HG02870 (cell line): Measurements from ENCODE around the gene TPPP2.

Experiments used
- ATAC-seq: cut with Tn5 transposase; IDR thresholded peaks from one replicate; pipeline ENCODE4 v1.9.1; 2021; ENCODE audit warnings: mild to moderate bottlenecking, moderate library complexity; ENCODE audit not compliant: unreplicated experiment

The TPPP2 gene

DNA sequence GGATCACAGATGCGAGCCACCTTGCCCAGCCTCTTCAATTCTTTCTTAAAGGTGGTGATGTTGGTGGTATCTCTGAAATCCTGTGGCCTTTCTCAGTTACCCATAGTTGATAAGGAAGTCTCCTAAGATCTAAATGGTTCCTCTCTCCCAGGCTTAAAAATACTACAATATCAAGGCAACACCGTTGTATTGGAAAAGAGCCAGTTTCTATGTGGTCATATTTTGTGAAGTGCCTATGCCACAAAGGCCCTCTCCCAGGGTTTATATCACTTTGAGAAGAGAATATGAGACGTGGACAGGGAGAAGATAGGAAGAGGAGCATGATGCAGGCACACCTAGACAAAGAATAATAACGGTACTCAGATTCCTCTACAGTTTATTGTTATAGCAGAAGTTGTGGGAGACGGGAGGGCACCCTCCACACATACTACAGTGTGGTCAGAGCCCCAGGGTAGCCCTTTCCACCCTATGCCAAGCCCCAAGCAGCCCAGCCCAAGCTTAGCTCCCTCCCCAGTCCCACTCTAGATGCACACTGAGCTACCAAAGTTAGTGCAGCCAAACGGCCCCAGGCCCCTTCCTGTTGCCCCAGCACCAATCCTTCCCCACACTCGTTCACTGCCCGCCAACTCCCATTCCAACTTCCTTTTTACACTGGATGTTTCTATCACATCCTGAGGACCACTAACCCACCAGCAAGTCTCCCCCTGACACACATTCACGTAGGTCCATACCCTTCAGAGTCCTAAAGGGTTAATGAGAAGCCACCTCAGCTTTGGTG lies 13.4 kb upstream of the TPPP2 start:
- no peak for ATAC-seq

DNA sequence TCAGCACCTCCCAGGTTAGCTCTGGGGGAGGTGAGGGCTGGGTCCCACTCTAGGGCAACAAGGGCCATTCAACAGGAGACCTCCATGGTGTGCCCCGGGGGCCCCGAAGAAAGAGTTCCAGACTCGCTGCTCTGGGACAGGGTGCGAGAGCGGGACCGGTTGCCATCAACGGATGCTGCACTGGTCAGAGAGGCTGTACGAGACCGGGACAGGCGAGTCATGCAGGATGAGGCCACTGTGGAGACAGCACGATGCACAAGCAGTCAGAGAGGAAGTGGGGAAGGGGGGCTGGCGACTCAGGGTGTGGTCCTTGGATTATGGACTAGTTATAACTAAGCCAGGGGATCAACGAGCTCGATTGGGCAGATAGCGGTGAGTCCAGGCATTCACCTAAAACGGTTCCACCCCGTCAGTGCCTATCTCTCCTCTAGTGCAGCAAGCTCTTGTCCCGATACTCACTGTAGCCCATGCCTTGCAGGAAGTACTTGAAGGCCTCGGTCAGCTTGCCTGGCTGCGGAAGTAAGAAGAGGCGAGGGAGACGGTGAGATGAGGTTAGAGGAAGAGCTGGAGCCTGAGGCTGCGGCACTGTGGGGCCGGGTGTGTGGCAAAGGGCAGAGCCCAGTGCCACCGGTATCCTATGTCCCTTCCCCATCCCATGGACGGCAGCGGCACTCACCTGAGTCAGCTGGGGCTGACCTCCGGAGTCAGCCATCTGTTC lies 12.3 kb upstream of the TPPP2 start:
- no peak for ATAC-seq

DNA sequence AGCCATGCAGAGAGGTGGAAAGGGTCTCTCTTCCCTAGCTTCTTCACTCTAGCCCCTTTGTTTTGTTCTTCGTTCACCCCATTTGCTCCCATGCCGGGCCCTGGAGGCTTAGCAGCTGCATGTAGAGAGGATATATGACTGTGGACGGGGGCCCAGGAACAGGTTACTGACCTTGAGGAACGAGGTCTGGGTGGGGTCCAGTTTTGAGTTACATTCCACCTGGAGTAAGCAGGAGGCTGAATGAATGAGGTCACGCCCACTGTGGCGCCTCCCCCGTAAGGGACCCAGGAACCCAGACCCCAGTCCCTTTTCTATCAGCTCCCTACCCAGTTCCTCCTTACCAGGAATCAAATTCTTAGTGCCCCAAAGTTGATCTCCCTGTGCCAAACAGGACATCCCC lies 11.7 kb upstream of the TPPP2 start:
- no peak for ATAC-seq

DNA sequence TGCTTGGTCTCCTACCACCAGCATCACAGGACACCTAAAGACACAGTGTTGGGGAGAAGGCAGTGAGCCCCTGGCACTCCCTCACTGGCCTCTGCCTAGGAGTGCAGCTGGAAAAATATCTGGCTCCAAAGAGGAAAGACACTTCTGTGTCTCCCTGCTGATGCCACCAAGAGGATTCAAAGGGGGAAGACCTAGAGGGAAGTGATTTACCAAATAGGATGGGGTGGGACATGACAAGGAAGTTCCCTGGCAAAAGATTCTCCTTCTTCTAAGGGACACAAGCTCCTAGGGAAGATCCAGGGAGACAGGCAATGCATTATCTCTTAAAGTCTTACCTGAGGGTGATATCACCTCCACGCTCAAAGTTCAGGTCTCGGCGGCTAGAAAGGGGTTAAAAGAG lies 11.2 kb upstream of the TPPP2 start:
- ATAC-seq = no peak

DNA sequence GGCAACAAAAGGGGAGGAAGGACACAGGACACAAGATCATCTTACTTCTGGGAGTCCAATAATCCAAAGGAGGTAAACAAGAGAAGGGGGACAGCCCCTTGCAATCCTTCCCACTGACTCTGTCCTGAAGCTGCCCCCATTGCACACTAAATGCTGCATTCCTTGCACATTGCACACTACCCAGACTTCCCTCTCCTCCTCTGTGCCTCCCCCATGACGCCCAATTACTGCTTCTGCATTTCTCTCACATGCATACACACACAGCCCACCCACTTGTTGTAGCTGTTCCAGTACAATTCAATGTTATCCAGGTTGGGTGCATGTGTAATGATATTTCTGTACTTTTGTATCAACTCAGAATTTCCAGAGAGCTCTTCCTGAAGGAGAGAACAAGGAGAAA lies 10.7 kb upstream of the TPPP2 start:
- no peak for ATAC-seq

DNA sequence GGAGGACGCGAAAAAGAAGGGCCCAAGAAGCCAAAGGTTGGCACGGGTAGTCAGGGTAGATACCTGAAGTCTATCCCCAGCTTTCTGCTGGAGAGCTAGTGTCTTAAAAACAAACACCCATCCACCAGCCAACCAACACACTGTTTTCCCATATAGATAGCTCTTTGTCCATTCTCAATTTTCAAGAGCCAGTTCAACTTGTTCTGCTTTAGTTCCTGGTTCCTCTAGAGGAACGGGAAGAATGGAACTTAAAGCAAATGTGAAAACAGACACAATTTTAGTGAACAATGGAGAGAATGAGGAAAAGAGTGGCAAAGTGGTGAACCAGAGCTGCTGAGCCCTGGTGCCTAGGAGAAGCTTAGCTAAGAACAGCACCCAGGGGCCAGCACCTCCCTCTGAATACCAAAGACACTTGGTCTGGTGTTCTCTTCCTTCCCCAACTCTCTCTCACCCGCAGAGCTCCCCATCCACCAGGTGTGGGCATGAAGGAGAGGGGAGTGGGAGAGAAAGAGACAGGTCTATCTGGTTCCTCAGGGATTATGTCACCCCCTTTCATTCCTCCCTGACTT lies 9.0 kb upstream of the TPPP2 start:
- ATAC-seq = no peak

DNA sequence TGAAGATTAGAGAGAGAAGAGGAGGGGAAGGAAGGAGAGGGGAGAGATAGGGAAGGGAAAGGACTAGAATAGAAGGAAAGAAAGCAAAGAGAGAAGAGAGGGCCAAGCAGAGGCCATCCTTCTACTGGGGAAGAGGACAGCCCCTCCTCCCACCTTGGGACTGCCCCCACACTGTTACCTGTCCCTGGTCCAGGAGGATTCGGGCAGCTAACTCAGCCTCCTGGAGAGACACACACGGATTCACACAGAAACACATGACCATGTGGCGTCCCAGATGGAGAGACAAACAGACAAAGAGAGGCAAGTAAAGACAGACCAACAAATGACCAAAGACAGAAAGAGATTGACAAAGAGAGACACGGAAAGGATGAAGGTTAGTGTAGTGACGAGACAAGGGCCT lies 7.3 kb upstream of the TPPP2 start:
- no peak for ATAC-seq

DNA sequence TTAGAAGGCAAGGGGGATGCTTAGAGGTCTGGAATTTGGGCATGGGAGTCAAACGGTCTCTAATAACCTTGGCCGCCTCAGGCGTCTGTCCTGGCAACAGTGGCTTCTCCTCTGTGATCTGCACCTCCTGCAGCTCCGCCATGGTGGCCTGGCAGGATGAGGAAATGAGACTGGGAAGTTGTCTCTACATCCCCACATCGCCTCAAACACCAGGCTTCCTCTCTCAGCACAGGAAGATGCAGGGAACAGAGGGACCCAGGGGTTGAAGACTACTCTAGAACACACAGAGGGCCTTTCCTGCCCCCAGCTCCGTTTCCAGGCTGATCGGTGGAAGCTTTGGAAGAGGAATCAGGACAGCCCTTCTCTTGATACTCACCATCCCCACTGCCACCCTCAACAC lies 6.8 kb upstream of the TPPP2 start:
- no peak for ATAC-seq

DNA sequence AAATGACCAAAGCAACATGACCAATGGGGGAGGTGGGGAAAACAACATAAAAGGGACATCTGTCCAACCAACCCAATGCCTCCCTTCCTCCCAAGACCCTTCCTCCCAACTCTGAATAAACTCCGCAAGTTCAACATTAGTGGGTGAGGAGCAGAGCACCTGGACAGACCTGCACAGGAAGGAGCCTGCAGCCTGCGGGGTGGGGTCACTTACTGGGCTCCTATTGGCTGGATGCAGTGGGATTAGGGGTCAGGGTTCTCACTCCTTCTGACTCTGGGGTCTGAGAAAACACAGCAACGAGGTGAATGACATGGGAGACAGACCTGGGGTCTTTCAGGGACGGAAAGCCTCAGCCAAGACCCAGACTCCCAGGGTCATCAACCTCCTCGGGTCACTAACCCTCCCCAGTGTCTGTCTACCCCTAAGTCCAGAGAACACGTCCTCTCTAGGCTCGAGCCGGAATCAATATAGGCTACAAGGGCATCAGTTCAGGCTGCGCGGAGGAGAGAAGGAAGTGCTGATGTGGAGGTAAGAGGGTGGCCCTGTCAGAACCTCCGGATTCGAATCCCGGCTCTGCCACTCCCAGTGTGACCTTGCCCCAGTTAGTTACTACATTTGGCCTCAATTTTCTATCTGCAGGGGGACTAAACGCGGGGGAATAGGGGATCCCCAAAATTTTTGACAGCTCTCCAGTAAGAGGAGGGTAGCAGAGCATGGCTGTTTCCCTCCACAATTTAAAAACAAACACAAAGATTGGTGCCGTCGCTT lies 6.0 kb upstream of the TPPP2 start:
- ATAC-seq = no peak

DNA sequence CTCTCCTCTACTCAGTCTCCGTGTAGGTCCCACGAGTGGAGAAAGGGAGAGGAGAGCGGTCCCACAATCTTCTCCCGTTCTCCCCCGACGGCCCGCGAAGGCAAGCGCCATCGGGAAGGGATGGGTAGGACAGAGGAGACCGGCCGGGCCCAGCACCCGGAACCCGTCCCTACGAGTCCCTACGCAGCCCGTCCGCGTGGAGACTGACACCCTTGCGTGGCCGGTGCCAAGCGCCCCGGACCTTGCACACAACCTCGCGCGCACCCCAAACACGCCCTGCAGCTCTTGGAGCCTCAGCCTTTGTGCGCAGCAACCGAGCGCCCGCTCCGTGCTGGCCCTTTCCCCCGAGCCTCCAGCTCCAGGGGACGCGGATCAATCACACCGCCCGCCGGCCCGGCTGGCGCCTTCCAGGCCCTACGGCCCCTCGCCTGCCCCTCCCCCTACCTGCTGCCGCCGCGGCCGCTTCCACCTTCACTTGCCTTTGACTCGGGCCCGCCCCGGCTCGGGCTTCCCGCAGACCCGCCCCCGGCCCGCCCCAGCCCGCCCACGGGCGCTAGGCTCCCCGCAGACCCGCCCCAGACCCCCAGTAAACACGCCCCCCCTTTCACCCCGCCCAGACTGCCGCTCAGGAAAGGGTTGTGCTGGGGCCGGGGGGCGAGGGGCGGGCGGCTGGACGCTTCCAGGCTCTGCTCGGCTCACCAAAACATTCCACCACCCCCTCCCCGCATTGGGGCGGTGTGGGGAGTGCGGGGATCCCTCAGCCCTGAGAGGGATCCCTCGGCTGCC lies 5.2 kb upstream of the TPPP2 start, which contains the start of gene NDRG2:
Gene NDRG2 (minus strand): TSS at position 477 of the 786 bp plus-strand sequence. CDS start 1,746 bp downstream, outside the sequence.
- ATAC-seq = no peak

DNA sequence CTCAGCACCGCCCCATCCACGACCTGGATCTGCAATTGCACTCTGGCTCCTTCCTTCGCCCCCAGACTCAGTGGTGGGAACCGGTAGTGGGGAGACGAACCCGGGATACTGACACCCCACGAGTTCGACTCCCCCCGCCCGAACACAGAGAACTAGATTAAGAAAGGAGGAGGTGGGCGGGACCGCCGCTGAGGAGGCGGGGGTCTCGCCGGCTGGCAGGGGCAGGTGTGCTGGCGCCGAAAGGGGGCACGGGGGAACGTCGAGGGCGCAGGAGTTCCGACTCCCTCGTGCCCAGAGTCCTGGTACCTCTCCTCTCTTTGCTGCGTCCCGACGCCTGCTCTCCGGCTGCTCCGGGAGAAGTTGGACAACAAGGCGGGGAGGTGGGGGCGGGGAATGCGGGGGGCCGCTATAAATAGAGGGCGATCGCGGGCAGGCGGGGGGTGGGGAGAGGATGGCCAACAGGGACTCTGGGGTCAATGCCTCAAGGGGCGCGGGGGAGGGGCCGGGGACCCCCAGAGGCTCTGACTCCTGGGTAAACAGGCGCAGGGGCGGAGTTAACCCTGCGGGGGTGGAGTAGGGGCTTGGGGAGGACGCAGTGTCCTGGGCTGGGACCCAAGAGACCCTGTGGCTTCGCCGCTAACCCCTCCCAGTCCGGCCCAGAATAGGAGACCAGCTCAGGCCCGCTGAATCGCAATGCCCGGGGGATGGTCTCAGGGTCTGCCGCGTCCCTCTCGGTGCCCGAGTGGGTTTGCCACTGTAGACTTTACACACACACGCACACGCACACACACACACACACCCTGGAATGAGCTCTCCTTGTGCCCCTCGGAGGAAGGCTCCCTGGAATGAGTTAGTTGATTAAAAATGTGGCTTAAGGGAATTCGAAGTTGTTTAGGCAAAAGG lies 4.4 kb upstream of the TPPP2 start:
- no peak for ATAC-seq

DNA sequence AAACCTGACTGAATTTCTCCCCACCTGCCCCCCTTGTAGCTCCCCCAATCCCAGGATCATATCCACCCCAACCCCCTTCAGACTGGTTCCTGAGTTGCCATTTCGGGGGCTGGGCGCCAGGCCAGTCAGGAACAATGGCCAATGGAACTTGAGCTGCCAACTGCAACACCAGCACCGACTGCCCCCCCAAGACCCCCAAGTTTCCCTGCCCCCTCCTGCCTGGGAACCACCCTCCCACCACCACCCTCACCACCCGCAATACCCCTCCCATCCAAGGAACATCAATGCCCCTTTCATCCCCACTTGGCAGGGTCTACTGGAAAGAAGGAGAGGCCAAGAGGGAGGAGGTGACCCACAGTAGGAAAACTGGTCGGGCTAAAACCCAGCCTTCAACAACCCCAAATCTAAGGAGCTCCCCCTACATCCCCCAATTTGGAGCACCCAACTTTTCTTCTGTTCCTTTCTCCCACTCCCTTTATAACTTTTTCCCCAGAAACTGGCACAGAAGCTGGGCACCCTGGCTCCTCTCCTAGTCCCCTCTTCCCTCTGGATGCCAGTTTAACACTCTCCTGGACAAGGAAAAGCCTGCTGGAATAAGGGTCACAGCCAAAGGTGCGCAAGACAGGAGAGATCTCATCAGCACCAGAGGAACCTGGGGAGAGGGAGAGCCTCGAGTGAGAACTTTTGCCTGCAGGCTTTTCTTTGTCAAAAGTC lies 3.6 kb upstream of the TPPP2 start:
- no peak for ATAC-seq

DNA sequence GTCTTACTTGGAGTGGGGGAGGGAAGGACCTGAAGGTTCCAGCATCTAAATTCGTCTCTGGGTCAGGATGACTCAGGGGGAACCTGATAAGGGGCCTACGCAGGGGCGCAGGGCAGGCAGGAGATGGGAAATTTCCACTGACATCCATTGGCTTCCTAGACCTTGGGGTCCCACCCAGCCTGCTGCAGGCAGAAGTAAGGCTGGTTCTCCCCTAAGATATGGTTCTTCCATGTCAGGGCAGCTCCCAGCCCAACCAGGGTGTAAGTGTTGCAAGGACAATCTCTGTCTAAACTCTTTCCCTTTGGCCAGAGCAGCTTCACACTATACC lies 3.1 kb upstream of the TPPP2 start:
- no peak for ATAC-seq

DNA sequence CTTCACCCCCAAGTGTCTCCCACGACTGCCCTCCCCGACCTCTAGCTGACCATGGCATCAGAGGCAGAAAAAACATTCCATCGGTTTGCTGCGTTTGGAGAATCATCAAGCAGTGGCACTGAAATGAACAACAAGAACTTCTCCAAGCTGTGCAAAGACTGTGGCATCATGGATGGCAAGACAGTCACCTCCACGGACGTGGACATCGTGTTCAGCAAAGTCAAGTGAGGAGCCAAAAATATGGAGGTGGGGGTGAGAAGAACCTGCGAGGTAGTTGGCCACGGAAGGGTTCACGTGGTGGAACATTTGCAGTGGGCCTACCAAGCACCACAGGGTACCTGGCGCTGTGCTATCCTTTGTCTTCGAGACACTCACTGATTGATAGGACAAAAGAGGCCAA lies 514 bp downstream of the TPPP2 start:
- no peak for ATAC-seq

DNA sequence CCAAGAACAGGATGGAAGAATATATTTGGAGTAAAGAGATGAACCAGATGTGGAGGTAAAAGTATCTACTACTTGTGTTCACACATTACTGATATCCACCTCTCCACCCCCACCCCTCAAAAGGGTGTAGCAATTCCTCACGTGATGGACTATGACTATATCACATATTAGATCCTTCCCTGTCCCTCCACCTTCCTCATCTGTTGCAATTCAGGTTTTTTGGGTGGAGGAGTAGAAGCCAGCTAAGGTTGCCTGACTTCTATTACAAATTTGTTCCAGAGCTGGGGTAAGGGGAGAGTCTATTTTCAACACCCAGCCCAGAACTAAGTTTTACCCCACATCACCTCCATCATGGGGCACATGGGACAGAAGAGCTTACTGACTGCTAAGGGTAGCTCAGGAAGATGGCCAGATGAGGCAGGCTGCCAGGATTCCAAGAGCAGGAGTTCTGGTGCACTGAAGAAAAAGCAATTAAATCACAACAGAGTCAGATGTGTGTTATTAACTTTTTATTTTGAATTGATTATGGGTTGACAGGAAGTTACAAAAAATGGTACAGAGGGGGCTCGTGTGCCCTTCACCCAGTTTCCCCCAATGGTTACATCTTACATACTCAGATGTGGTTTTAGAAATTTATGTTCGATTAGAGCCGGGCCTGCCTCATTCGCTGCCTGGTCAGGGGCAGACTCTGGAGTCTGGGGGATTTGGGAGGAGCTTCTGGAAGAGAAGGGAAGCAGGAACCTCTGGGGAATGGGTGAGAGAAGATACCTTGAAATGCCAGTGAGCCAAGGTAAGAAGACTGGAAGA lies 2.5 kb downstream of the TPPP2 start:
- ATAC-seq = no peak

DNA sequence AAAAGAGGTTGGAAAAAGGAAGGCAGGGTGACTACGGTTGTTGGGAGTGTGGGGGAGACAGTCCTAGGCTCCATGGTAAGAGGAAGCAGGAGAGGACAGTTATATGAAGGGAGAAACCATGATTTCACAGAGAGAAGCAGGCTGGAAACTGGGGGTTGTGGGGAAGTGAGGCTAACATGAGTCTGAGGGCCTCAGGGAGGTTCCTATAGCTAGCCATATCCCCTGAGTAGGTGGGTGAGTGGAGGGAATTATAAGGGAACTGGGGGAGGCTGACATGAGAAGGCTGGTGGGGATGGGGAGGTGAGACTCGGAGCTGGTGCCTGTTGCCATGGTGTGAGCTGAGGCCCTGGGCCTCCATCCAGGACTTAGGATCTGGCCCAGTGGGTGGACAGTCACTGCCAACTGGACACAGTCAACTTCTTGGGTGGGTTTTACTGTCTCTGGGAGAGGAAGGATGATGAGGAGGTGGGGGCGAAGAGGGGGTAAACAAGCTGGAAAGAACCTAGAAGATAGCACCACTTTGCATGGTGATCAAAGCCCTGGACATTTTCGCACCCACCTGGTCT lies 3.2 kb downstream of the TPPP2 start:
- no peak for ATAC-seq

DNA sequence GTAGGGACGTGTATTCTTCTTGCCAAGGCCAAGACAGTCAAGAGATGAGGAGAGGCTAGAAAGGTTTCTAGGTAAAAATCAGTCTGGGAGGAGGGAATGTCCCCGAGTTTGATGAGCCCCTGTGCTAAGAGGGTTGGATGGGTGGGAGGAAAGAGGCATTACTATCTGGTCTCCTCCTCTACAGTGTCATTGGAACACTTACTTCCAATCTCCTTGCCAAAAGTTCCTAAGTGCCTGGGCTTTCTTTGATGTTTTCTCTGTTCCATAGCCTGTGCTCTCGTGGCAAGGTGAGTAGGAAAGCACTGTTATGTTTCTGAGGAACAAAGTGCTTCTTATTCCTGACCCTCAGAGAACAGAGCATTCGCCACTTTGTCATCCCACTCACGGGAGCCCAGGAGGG lies 4.7 kb downstream of the TPPP2 start, which contains the start of gene RNASE13:
Gene RNASE13 (minus strand): TSS at position 101 of the 400 bp plus-strand sequence. CDS start 519 bp downstream, outside the sequence.
- no peak for ATAC-seq

DNA sequence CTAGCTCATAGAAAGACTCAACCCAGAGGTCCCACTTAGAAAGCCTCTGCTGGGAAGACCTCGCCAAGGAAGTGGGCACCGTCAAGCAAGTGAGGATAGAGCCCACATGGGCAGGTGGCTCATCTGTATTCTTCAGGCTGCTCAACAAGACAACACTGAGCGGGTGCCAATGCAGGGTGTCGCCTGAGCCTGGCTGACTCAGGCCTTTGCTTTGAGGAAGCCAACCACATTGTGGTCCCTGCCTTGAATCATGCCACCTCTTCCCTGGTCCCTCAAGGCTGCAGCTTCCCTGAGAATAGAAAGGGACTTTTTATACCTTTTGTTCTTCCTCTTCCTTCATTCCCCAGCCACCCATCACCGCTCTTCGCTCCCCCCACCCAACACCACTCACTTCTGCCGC lies 6.7 kb downstream of the TPPP2 start:
- no peak for ATAC-seq
